Esophagus (tissue), 2 donors: Measurements from ENCODE around the gene ITPRIPL2. TPM values are rescaled to one million over a fixed set of nuclear protein-coding genes. Genes with fewer than 3 reads are reported as not detected.

ENCODE experiments used
- H3K27ac ChIP-seq, 2 donors: one replicate each; pipeline ENCODE4 v1.5.1; 2013; ENCODE audit warnings: low read depth in 2 of 2, mild to moderate bottlenecking in 2 of 2, inconsistent platforms in 1 of 2, low read length in 1 of 2, moderate library complexity in 1 of 2
- H3K27me3 ChIP-seq, 2 donors: one replicate each; pipeline ENCODE4 v1.6.1; 2013; ENCODE audit warnings: low read length in 2 of 2, control low read depth in 1 of 2, mild to moderate bottlenecking in 1 of 2; ENCODE audit not compliant: insufficient read depth in 2 of 2, control insufficient read depth in 1 of 2
- H3K36me3 ChIP-seq, 2 donors: one replicate each; pipeline ENCODE4 v1.6.1; 2013; ENCODE audit warnings: low read length in 1 of 2; ENCODE audit not compliant: control insufficient read depth in 2 of 2, insufficient read depth in 2 of 2
- H3K4me1 ChIP-seq, 2 donors: one replicate each; pipeline ENCODE4 v1.6.1; 2013; ENCODE audit warnings: low read length in 1 of 2; ENCODE audit not compliant: control insufficient read depth in 2 of 2, insufficient read depth in 2 of 2
- H3K4me3 ChIP-seq, 2 donors: one replicate each; pipeline ENCODE4 v1.5.1; 2013; ENCODE audit warnings: low read length in 2 of 2, mild to moderate bottlenecking in 2 of 2, low read depth in 1 of 2, moderate library complexity in 1 of 2
- H3K9me3 ChIP-seq, 2 donors: one replicate each; pipeline ENCODE4 v1.6.1; 2013; ENCODE audit warnings: mild to moderate bottlenecking in 2 of 2, low read depth in 1 of 2, low read length in 1 of 2, moderate library complexity in 1 of 2; ENCODE audit not compliant: control insufficient read depth in 2 of 2, insufficient read depth in 1 of 2
- WGBS, 2 donors: extraction: QIAGEN DNeasy Blood & Tissue Kit; methylation state at CpG; one replicate each; pipeline ENCODE4 v1.1.7; 2013; 5-methylcytosine and 5-hydroxymethylcytosine counted together
- polyA plus RNA-seq, 2 donors: library from polyadenylated mRNA; stranded (reverse); fragments of 200-250 nt; gene quantifications; one replicate each; pipeline ENCODE4 v1.2.3, GENCODE V29; 2013
- donor health status: healthy with polysubstance abuse.
- donor health status: Bipolar disorder and iron deficiency.

The ITPRIPL2 gene
- polyA plus RNA-seq, 2 donors = 10.5 to 13.3 TPM

DNA sequence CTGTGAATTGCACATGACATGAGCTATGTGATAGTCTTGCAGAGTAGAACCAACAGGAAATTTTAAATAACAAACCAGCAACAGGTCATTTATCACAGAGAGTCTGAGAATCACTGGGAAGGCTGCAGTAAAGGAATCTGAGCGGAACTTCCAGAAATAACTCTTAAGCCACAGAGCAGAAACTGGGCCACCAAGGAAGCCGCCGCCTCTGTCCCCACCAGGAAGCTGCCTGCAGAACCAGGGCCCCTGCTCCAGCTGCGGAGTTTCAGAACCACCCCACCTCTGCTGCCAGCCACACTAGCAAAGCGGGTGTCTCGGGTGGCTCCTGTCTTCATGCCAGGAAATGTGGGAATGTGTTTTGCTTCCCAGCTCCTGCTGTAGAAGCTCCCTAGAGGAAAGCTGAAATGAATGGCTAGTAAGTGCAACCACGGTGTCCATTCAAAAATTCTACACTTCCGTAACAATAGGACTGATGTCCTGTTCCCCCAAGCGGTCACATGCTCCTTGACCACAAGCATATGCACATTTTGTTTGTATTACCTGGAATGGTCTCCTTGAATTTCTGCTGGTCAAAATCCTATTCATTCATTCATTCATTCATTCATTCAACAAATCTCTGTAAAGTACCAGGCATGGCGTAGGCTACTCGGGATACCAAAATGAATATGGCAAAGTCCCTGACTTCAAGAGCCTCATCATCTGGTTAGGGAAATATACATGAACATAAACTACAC lies 7.7 kb upstream of the ITPRIPL2 start:
- H3K27me3 ChIP-seq = no peaks in the 10 kb centered on the region
- 62 to 74% methylated on average over 11 of the region's 11 CpGs for WGBS, 2 donors
- no peaks in the 10 kb centered on the region for H3K36me3 ChIP-seq
- H3K27ac ChIP-seq = no peak overlapping the region
- H3K9me3 ChIP-seq = no peaks in the 10 kb centered on the region
- no peaks in the 10 kb centered on the region for H3K4me1 ChIP-seq
- no peak overlapping the region for H3K4me3 ChIP-seq

DNA sequence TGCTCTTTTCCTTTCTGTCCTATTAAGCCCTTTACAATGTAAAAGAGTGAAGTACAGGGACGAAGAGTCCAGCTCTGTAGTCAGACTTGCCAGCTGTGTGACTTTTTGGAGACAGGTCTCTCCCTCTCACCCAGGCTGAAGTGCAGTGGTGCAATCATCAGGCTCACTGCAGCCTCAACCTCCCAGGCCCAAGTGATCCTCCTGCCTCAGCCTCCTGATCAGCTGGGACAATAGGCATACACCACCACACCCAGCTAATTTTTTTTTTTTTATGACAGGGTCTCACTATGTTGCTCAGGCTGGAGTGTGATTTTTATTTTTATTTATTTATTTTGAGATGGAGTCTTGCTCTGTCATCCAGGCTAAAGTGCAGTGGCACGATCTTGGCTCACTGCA lies 7.1 kb upstream of the ITPRIPL2 start:
- 89 to 91% methylated on average over 2 of the region's 2 CpGs for WGBS, 2 donors
- no peak overlapping the region for H3K4me3 ChIP-seq
- H3K36me3 ChIP-seq = no peaks in the 10 kb centered on the region
- H3K27me3 ChIP-seq = no peaks in the 10 kb centered on the region
- H3K4me1 ChIP-seq = no peaks in the 10 kb centered on the region
- H3K27ac ChIP-seq = no peak overlapping the region
- no peaks in the 10 kb centered on the region for H3K9me3 ChIP-seq

DNA sequence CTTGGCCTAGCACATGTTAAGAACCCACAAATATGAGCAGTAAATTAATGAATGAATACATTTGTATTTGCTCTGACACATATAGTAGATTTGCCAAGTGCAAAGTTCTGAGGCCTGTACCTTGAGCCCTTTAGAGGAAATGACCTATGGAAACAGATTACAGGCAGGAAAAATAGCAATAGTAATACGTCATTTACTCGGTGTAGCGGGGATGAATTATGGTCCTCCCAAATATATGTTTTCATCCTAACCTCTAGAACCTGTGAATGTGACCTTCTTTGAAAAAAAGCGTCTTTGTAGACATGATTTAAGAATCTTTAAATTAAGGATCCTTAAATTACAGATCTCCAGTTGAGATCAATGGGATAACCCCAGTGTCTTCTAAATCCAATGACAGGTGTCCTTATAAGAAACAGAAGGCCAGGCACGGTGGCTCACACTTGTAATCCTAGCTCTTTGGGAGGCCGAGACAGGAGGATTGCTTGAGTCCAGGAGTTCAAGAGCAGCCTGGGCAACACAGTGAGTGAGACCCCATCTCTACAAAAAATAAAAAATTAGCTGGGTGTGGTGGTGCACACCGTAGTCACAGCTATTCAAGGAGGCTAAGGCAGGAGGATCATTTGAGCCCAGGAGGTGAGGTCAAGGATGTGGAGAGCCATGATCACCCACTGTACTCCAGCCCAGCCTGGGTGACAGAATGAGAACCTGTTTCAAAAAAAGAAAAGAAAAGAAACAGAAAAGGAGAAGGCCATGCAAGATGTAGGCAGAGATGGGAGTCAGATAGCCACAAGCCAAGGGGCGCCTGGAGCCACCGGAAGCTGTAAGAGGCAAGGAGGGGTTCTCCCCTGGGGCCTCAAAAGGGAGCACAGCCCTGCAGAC lies 5.1 kb upstream of the ITPRIPL2 start:
- no peaks in the 10 kb centered on the region for H3K27me3 ChIP-seq
- WGBS, 2 donors = 87 to 90% methylated on average over 9 of the region's 9 CpGs
- H3K27ac ChIP-seq = no peak overlapping the region
- H3K9me3 ChIP-seq = no peaks in the 10 kb centered on the region
- no peaks in the 10 kb centered on the region for H3K4me1 ChIP-seq
- no peak overlapping the region for H3K4me3 ChIP-seq
- H3K36me3 ChIP-seq = no peaks in the 10 kb centered on the region

DNA sequence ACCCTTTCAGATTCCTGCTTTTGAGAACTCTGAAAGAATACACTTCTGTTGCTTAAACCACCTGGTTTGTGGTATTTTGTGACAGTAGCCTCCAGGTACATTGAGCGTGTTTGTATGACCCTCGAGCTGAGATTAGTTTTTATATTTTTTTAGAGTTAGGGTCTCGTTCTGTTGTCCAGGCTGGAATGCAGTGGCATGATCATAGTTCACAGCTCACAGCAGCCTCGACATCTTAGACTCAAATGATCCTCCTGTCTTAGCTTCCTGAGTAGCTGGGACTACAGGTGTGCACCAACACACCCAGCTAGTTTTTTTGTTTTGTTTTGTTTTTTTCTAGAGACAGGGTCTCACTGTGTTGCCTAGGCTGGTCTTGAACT lies 4.5 kb upstream of the ITPRIPL2 start:
- 85 to 88% methylated on average over 4 of the region's 4 CpGs for WGBS, 2 donors
- Histone ChIP-seq H3K4me3 (no peak overlapping the region), H3K27me3 (no peaks in the 10 kb centered on the region), H3K4me1 (no peaks in the 10 kb centered on the region), H3K36me3 (no peaks in the 10 kb centered on the region), H3K27ac (no peak overlapping the region), H3K9me3 (no peaks in the 10 kb centered on the region)

DNA sequence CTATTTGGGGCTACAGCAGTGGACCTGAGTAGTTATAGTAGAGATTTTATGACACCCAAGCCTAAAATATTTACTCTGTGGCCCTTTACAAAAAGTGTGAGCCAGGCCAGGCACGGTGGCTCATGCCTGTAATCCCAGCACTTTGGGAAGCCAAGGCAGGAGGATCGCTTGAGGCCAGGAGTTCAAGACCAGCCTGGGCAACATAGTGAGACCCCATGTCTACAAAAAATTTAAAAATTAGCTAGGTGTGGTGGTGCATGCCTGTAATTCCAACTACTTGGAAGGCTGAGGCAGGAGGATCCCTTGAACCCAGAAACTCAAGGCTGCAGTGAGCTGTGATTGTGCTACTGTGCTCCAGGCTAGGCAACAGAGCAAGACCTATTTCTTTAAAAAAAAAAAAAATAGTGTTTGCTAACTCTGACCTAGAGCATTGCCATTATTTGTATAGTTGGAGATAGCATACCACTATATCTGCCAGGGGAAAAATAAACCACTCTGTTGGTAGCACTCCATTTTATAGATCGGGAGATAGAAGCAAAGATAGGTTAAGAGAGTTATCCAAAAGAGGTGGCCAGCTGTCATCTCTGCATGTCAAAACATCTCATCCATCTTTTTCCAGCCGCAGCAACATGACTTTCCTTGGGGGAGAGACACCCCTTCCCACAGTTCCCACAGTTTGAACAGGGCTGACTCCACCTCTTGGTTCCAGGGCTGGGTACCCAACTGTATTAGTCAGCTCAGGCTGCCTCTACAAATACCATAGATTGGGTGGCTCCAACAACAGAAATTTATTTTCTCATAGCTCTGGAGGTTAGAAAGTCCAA lies 3.0 kb upstream of the ITPRIPL2 start:
- 80 to 87% methylated on average over 4 of the region's 4 CpGs for WGBS, 2 donors

DNA sequence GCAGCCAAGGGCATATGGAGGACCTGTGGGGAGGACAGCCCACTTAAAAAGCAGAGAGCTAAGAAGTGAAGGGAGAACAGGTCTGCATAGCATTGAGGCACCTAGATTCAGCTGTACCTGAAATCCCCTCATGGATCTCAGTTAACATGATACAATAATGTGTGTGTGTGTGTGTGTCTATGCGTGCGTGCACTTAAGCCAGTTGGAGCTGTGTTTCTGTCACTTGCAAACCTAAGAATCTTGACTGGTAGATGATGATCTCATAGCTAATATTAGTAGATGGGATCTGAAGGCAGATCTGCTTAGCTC lies 1.7 kb upstream of the ITPRIPL2 start:
- WGBS, 2 donors = 83 to 94% methylated on average over 2 of the region's 2 CpGs
- no peaks in the 10 kb centered on the region for H3K27me3 ChIP-seq
- no peak overlapping the region for H3K4me3 ChIP-seq
- H3K27ac ChIP-seq = no peak overlapping the region
- peaks cover 0 to 4% of the 10 kb centered on the region in 2 donors for H3K36me3 ChIP-seq
- no peaks in the 10 kb centered on the region for H3K9me3 ChIP-seq
- peaks cover 6 to 11% of the 10 kb centered on the region in 2 donors for H3K4me1 ChIP-seq

More for the DNA sequence above, 3.0 kb upstream of the ITPRIPL2 start:
- Histone ChIP-seq H3K27me3 (no peaks in the 10 kb centered on the region), H3K4me1 (peaks cover 6 to 9% of the 10 kb centered on the region in 2 donors), H3K27ac (no peak overlapping the region), H3K4me3 (no peak overlapping the region), H3K36me3 (peaks cover 0 to 4% of the 10 kb centered on the region in 2 donors), H3K9me3 (no peaks in the 10 kb centered on the region)

DNA sequence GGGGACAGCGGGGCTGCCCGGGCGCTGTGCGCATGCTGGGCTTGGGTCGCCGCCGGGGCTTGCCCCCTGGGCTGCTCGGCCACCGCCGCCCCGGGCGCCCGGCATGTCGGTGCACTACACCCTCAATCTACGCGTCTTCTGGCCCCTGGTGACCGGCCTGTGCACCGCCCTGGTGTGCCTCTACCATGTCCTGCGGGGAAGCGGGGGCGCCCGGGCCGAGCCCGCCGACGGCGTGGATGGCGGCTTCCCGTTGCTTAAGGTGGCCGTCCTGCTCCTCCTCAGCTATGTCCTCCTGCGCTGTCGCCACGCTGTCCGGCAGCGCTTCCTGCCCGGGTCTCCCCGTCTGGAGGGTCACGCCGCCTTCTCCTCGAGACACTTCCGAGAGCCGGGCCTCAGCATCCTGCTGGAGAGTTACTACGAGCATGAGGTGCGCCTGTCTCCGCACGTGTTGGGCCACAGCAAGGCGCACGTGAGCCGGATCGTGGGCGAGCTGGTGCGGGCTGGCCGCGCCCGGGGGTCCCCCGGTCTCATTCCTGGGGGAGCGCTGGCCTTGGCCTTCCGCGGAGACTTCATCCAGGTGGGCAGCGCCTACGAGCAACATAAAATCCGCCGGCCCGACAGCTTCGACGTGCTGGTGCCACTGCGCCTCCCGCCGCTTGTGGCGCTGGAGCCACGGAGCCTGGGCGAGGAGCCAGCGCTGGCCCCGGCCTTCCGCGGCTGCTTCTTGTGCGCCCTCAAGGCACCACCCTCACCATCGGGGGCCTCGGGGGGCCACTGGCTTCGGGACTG lies 789 bp downstream of the ITPRIPL2 start:
- H3K36me3 ChIP-seq = peaks cover 0 to 4% of the 10 kb centered on the region in 2 donors
- 11 to 12% methylated on average over 73 to 80 of the region's 80 CpGs for WGBS, 2 donors
- H3K4me3 ChIP-seq = peak overlapping the region; percentile 66 to 71
- peak overlapping the region; percentile 90 to 95 for H3K27ac ChIP-seq
- no peaks in the 10 kb centered on the region for H3K27me3 ChIP-seq
- H3K4me1 ChIP-seq = peaks cover 6 to 11% of the 10 kb centered on the region in 2 donors
- no peaks in the 10 kb centered on the region for H3K9me3 ChIP-seq

DNA sequence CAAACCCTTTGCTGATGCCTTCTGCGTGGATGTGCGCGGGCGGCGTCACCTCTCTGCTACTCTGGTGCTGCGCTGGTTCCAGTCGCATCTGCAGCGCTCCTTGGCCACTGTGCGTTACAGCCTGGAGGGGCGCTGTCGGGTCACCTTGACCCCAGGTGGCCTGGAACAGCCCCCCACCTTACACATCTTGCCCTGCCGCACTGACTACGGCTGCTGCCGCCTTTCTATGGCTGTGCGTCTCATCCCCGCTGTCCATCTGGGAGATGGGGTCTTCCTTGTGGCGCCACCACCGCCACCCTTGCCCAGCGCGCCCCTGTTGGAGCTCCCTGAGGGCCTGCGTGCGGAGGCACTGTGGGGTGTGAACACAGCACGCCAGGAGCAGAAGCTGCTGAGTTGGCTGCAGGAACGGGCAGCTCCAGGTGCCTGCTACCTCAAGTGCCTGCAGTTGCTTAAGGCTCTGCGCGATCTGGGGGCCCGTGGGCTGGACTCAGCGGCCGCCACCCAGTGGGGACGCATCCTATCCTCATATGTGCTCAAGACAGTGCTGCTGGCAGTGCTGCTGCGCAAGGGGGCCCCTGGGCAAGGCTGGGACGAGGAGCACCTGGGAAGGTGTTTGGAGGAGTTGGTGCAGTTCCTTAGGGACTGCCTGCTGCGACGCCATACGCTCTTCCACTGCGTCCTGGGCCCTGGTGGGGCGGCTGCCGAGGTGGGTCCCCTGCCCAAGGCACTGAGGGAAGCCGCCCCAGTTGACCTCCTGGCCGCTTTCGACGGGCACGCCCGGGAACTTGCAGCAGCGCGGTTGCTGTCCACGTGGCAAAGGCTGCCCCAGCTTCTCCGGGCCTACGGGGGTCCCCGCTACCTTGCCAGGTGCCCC lies 1.6 kb downstream of the ITPRIPL2 start:
- 46 to 64% methylated on average over 49 to 50 of the region's 50 CpGs for WGBS, 2 donors
- H3K27me3 ChIP-seq = no peaks in the 10 kb centered on the region
- peak overlapping the region; percentile 90 to 95 for H3K27ac ChIP-seq
- H3K4me3 ChIP-seq = peak overlapping the region; percentile 66 to 71
- peaks cover 0 to 4% of the 10 kb centered on the region in 2 donors for H3K36me3 ChIP-seq
- peaks cover 6 to 11% of the 10 kb centered on the region in 2 donors for H3K4me1 ChIP-seq
- H3K9me3 ChIP-seq = no peaks in the 10 kb centered on the region
